ENCODE results near the gene MEGF11. TPM values are rescaled to one million over a fixed set of nuclear protein-coding genes. Genes with fewer than 3 reads are reported as not detected.
A peak's percentile ranks its signal among the peaks of the same experiment; 100 is the strongest.
"Not testable (repeated sequence)": the region's sequence is repeated elsewhere in the genome, so short reads cannot be mapped to it uniquely, and the experiment has no call there.

Gene MEGF11
- total RNA-seq, 4 donors from 2014 or later: 0.97 to 10.6 (median 4.0) TPM

DNA sequence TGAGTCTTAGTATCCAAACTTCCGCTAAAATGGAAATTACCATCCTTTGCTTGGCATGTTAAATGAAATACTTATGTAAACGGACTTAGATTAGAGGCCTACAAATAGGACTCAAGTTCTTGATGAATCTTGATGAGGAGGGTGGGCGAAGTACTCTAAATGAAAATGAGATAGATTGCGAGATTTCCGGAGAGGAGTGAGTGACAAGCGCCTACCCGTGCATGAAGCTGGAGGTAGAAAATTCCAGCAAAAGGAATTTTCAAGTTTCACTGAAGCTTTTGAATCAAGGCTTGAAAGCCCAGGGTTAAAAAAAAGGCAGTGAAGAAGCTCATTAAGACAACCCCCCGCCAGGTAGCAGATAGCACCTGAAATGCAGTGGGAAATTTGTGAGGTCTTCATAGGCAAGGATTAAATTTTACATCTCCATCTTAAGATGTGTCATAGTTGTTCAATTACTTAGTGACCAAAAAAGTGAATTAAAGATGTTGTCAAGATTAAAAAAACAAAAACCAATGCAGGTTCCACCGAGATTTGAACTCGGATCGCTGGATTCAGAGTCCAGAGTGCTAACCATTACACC is 384.9 kb downstream of the MEGF11 start:
- no peak overlapping the region for H3K4me3 ChIP-seq (ENCODE audit: low read depth, poor library complexity, severe bottlenecking)
- intact Hi-C loops (cut with DNase I; ENCODE audit: low total_unique reads): no loop called here
- 66 to 67% methylated on average over 11 of the region's 11 CpGs for WGBS, 2 donors
- no peak for DNase-seq (ENCODE audit: low spot score in 2 of 2)
- no peak for TF ChIP-seq POLR2A (IDR thresholded peaks at IDR 0.05)
- TF ChIP-seq, protein P1, sequence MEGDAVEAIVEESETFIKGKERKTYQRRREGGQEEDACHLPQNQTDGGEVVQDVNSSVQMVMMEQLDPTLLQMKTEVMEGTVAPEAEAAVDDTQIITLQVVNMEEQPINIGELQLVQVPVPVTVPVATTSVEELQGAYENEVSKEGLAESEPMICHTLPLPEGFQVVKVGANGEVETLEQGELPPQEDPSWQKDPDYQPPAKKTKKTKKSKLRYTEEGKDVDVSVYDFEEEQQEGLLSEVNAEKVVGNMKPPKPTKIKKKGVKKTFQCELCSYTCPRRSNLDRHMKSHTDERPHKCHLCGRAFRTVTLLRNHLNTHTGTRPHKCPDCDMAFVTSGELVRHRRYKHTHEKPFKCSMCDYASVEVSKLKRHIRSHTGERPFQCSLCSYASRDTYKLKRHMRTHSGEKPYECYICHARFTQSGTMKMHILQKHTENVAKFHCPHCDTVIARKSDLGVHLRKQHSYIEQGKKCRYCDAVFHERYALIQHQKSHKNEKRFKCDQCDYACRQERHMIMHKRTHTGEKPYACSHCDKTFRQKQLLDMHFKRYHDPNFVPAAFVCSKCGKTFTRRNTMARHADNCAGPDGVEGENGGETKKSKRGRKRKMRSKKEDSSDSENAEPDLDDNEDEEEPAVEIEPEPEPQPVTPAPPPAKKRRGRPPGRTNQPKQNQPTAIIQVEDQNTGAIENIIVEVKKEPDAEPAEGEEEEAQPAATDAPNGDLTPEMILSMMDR (IDR thresholded peaks at IDR 0.05): no peak

DNA sequence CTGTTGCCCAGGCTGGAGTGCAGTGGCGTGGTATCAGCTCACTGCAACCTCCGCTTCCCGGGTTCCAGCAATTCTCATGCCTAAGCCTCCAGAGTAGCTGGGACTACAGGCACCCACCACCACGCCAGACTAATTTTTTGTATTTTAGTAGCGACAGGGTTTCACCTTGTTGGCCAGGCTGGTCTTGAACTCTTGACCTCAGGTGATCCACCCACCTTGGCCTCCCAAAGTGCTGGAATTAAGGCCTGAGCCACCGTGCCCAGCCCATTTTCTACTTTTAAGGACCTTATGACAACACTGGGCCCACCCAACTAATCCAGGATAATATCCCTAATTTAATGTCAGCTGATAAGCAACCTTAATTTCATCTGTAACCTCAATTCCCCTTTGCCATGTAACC is 385.6 kb downstream of the MEGF11 start:
- 95 to 96% methylated on average over 6 of the region's 6 CpGs for WGBS, 2 donors
- H3K4me3 ChIP-seq (ENCODE audit: low read depth, poor library complexity, severe bottlenecking); intact Hi-C loops (cut with DNase I; ENCODE audit: low total_unique reads): not testable (repeated sequence)
- peak in 1 of 2 donors; percentile 63 for DNase-seq (ENCODE audit: low spot score in 2 of 2)

DNA sequence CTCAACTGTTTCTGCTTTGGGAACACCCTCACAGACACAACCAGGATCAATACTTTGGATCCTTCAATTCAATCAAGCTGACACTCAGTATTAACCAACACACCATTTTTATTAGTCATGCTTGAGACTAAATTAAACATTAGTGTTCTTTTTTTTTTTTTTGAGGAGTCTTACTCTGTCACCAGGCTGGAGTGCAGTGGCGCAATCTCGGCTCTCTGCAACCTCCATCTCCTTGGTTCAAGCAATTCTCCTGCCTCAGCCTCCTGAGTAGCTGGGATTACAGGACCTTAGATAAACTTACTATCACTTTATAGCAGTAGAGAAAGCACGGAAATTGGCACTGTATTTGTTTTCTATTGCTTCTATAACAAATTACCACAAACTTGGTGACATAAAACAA is 386.3 kb downstream of the MEGF11 start:
- intact Hi-C loops (cut with DNase I; ENCODE audit: low total_unique reads): no loop called here
- H3K4me3 ChIP-seq (ENCODE audit: low read depth, poor library complexity, severe bottlenecking): no peak overlapping the region
- no peak for TF ChIP-seq POLR2A (IDR thresholded peaks at IDR 0.05)
- TF ChIP-seq, protein P1 (IDR thresholded peaks at IDR 0.05): no peak
- WGBS, 2 donors: 89 to 95% methylated on average over 3 of the region's 3 CpGs
- DNase-seq (ENCODE audit: low spot score in 2 of 2): no peak

DNA sequence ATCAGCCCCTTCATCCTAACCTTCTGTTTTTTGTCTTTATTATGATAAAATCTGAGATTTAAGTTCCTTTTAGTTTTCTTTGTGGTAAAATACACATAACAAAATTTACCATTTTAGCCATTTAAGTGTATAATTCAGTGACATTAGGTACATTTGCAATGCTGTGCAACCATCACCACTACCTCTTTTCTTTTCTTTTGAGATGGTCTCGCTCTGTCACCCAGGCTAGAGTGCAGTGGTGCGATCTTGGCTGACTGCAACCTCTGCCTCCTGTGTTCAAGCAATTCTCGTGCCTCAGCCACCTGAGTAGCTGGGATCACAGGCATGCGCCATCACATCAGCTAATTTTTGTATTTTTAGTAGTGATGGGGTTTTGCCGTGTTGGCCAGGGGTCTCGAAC is 390.4 kb downstream of the MEGF11 start:
- no peak overlapping the region for H3K4me3 ChIP-seq (ENCODE audit: low read depth, poor library complexity, severe bottlenecking)
- 84 to 95% methylated on average over 6 of the region's 6 CpGs for WGBS, 2 donors
- intact Hi-C loops (cut with DNase I; ENCODE audit: low total_unique reads): no loop called here
- TF ChIP-seq, protein P1 (IDR thresholded peaks at IDR 0.05): no peak
- TF ChIP-seq POLR2A (IDR thresholded peaks at IDR 0.05): no peak
- DNase-seq (ENCODE audit: low spot score in 2 of 2): peak in 1 of 2 donors; percentile 53

DNA sequence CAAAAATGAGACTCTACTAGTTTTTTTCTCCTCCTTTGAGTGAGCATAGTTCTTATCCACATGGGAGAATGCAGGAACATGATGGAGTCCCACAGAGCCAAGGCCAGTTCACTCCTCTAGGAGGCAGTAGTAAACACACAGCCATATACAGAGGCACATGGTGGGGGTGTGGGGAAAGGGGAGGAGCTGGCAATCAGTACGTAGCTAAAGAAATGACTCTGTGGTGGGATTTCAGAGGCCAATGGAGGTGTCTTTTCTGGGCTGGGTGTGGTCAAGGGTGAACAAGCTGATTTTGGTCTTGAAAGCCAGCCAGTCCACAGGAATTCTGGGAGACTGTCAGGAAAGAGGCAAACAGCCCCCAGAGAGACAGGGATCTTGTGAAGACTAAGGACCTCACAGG is 390.9 kb downstream of the MEGF11 start:
- intact Hi-C loops (cut with DNase I; ENCODE audit: low total_unique reads): no loop called here
- no peak for TF ChIP-seq POLR2A (IDR thresholded peaks at IDR 0.05)
- TF ChIP-seq, protein P1 (IDR thresholded peaks at IDR 0.05): no peak
- peak in 1 of 2 donors; percentile 60 for DNase-seq (ENCODE audit: low spot score in 2 of 2)
- H3K4me3 ChIP-seq (ENCODE audit: low read depth, poor library complexity, severe bottlenecking): no peak overlapping the region
- 18 to 27% methylated on average over 1 of the region's 1 CpG for WGBS, 2 donors

DNA sequence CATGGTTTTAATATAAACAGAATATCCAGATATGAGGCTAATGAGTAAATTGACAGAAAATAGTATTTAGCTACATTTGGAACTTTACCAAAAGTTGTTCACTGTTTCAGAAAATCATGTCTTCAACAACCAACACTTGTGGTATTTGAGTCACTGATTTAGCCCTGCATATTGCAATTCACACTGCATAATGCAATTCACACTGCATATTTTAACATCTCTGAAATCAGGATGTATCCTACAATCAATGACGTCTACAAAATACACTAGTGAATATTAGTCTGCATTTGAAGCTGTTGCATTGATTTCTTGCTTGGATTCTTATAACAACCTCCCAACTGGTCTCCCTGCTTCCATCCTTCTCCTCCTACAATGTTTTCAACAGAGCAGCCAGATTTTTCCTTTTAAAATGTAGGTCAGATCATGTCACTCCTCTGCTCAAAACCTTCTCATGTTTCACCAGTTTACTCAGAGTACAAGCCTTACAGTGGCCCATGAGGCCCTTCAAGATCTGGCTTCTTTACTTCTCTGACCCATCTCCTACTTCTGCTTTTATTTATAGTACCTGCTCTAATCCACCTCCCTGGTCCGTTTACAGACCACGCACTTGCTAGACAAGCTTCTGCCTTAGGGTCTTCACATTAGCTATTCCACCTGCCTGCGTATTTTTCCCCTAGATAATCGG is 395.7 kb downstream of the MEGF11 start:
- WGBS, 2 donors: 79 to 84% methylated on average over 5 of the region's 5 CpGs
- intact Hi-C loops (cut with DNase I; ENCODE audit: low total_unique reads): loop anchor here (10.0 kb wide), 1 partner anchor 213 kb away; no protein-coding TSS in a partner anchor
- DNase-seq (ENCODE audit: low spot score in 2 of 2): peak in 1 of 2 donors; percentile 17

More for the DNA sequence above, 395.7 kb downstream of the MEGF11 start:
- no peak for TF ChIP-seq POLR2A (IDR thresholded peaks at IDR 0.05)
- TF ChIP-seq, protein P1 (IDR thresholded peaks at IDR 0.05): no peak
- H3K4me3 ChIP-seq (ENCODE audit: low read depth, poor library complexity, severe bottlenecking): no peak overlapping the region
